HCT116 (cell line): ENCODE data around the gene DPYD. TPM values are rescaled to one million over a fixed set of nuclear protein-coding genes. Genes with fewer than 3 reads are reported as not detected.
A peak's percentile ranks its signal among the peaks of the same experiment; 100 is the strongest.

ENCODE experiments used
- ATAC-seq: fragments of 200-7000 bp; cut with Tn5 transposase; 2 replicates; pipeline ENCODE4 v1.9.1; 2020; ENCODE audit warnings: mild to moderate bottlenecking, moderate library complexity
- BruUV-seq: library from RNA; stranded (reverse); fragments of 400-500 nt; replicated peaks from 2 replicates; lab custom pipeline; 2021; lab: Mats Ljungman, UMichigan
- CTCF ChIA-PET: fragments of 300-600 bp; sonication (Branson Sonifier 250); formaldehyde crosslinking; loops from one replicate; lab custom pipeline; 2021; ENCODE audit warnings: antibody characterized with exemption; lab: Charles Lee
- POLR2A ChIA-PET: fragments of 300-600, 350-600 bp; sonication (Branson Sonifier 250); formaldehyde crosslinking; loops from one replicate; lab custom pipeline; 2021; ENCODE audit warnings: antibody characterized with exemption; lab: Charles Lee
- RAD21 ChIA-PET, 2 experiments: fragments of 300-600 bp; sonication (Branson Sonifier 250); formaldehyde crosslinking; loops; one replicate each; lab custom pipeline; 2023; ENCODE audit warnings: low total read pairs in 2 of 2; ENCODE audit not compliant: uncharacterized antibody in 2 of 2, unreplicated experiment in 2 of 2, low non-redundant PET in 1 of 2; lab: Charles Lee
- DNase-seq: peaks from one replicate; pipeline ENCODE4 v3.0.0-alpha.2; 2010; ENCODE audit warnings: low read depth, low spot score
- H2AFZ ChIP-seq: fragments of 200-600 bp; shearing (Covaris generic), sonication (generic); 2 replicates; pipeline ENCODE4 v1.6.1; 2017; ENCODE audit warnings: low read depth, mixed run types, mixed read lengths, antibody characterized with exemption, low read length; ENCODE audit not compliant: poor library complexity, severe bottlenecking
- H3K27ac ChIP-seq: 2 replicates; pipeline ENCODE4 v1.5.1; 2012; ENCODE audit warnings: low read depth, low read length
- H3K27me3 ChIP-seq: fragments of 200-600 bp; sonication (generic); 2 replicates; pipeline ENCODE4 v1.6.1; 2016; ENCODE audit warnings: mixed run types, low read length, mixed read lengths; ENCODE audit not compliant: insufficient read depth
- H3K36me3 ChIP-seq, 2 experiments: fragments of 200-500 bp in 1 of 2; fragments of 200-600 bp in 1 of 2; sonication (Bioruptor generic) in 1 of 2; sonication (generic) in 1 of 2; 2 replicates each; pipeline versions ENCODE4 v1.5.1 to v1.6.1; 2014 to 2016; ENCODE audit warnings: low read length in 2 of 2, inconsistent platforms in 1 of 2, mixed read lengths in 1 of 2, mixed run types in 1 of 2; ENCODE audit not compliant: insufficient read depth in 2 of 2, control insufficient read depth in 1 of 2
- H3K4me1 ChIP-seq, 2 experiments: fragments of 200-600 bp in 1 of 2; sonication (generic) in 1 of 2; 2 replicates each; pipeline versions ENCODE4 v1.5.1 to v1.6.1; 2012 to 2017; ENCODE audit warnings: low read length in 2 of 2, inconsistent platforms in 1 of 2, mild to moderate bottlenecking in 1 of 2, mixed read lengths in 1 of 2, mixed run types in 1 of 2, moderate library complexity in 1 of 2; ENCODE audit not compliant: insufficient read depth in 2 of 2, control insufficient read depth in 1 of 2
- H3K4me2 ChIP-seq: fragments of 200-600 bp; sonication (generic); 2 replicates; pipeline ENCODE4 v1.6.1; 2017; ENCODE audit warnings: mixed run types, low read length, mixed read lengths
- H3K4me3 ChIP-seq, 2 experiments: fragments of 200-600 bp in 1 of 2; sonication (generic) in 1 of 2; replicated peaks in 1 of 2; 2 replicates each; pipeline ENCODE4 v1.5.1; 2011 to 2016; ENCODE audit warnings: low read length in 2 of 2, control low read depth in 1 of 2, low read depth in 1 of 2, mild to moderate bottlenecking in 1 of 2, mixed read lengths in 1 of 2, mixed run types in 1 of 2
- H3K79me2 ChIP-seq: fragments of 200-600 bp; sonication (generic); 2 replicates; pipeline ENCODE4 v1.6.1; 2017; ENCODE audit warnings: mild to moderate bottlenecking, mixed run types, low read length, moderate library complexity, mixed read lengths; ENCODE audit not compliant: insufficient read depth
- H3K9ac ChIP-seq: fragments of 200-600 bp; sonication (generic); 2 replicates; pipeline ENCODE4 v1.6.1; 2016; ENCODE audit warnings: low read length, mixed read lengths
- H3K9me2 ChIP-seq: fragments of 200-600 bp; sonication (generic), shearing (Covaris generic); 2 replicates; pipeline ENCODE4 v1.6.1; 2017; ENCODE audit warnings: mixed run types, mild to moderate bottlenecking, moderate library complexity; ENCODE audit not compliant: insufficient read depth
- H3K9me3 ChIP-seq, 2 experiments: fragments of 200-500 bp in 1 of 2; fragments of 200-600 bp in 1 of 2; sonication (Bioruptor generic) in 1 of 2; sonication (generic) in 1 of 2; 2 replicates each; pipeline ENCODE4 v1.6.1; 2014 to 2017; ENCODE audit warnings: low read length in 2 of 2, mixed read lengths in 2 of 2, inconsistent platforms in 1 of 2, low read depth in 1 of 2, mild to moderate bottlenecking in 1 of 2, mixed run types in 1 of 2, moderate library complexity in 1 of 2; ENCODE audit not compliant: control insufficient read depth in 1 of 2, insufficient read depth in 1 of 2
- H4K20me1 ChIP-seq: fragments of 200-600 bp; sonication (generic), shearing (Covaris generic); 2 replicates; pipeline ENCODE4 v1.6.1; 2017; ENCODE audit warnings: mixed run types, mild to moderate bottlenecking, moderate library complexity; ENCODE audit not compliant: insufficient read depth
- ATF3 ChIP-seq: IDR thresholded peaks from 2 replicates; pipeline ENCODE4 v1.6.1; 2012
- CBX3 ChIP-seq: IDR thresholded peaks from 2 replicates; pipeline ENCODE4 v1.6.1; 2012; ENCODE audit warnings: low read depth
- CEBPB ChIP-seq: IDR thresholded peaks from 2 replicates; pipeline ENCODE4 v1.6.1; 2012; ENCODE audit warnings: low read depth
- EGR1 ChIP-seq: IDR thresholded peaks from 2 replicates; pipeline ENCODE4 v1.6.1; 2012; ENCODE audit warnings: low read depth
- EZH2 ChIP-seq: fragments of 200-600 bp; sonication (generic); IDR thresholded peaks from 2 replicates; pipeline ENCODE4 v1.6.1; 2017; ENCODE audit warnings: antibody characterized with exemption, mixed run types
- EZH2phosphoT487 ChIP-seq: fragments of 200-600 bp; IDR thresholded peaks from 2 replicates; pipeline ENCODE4 v1.6.1; 2018; ENCODE audit warnings: antibody characterized with exemption, borderline replicate concordance
- FOSL1 ChIP-seq: IDR thresholded peaks from 2 replicates; pipeline ENCODE4 v1.6.1; 2012; ENCODE audit warnings: low read depth
- JUND ChIP-seq: IDR thresholded peaks from 2 replicates; pipeline ENCODE4 v1.6.1; 2012
- MAX ChIP-seq: IDR thresholded peaks from 2 replicates; pipeline ENCODE4 v1.6.1; 2012
- POLR2A ChIP-seq: IDR thresholded peaks from 2 replicates; pipeline ENCODE4 v1.7.0; 2011; ENCODE audit warnings: borderline replicate concordance; ENCODE audit not compliant: insufficient read depth, insufficient read length; ENCODE audit errors: extremely low read depth
- POLR2AphosphoS5 ChIP-seq: IDR thresholded peaks from 2 replicates; pipeline ENCODE4 v1.6.1; 2011; ENCODE audit warnings: mild to moderate bottlenecking, low read depth, low read length, moderate library complexity
- RAD21 ChIP-seq: IDR thresholded peaks from 2 replicates; pipeline ENCODE4 v1.6.1; 2012; ENCODE audit warnings: low read depth, mild to moderate bottlenecking
- SIN3A ChIP-seq: IDR thresholded peaks from 2 replicates; pipeline ENCODE4 v1.6.1; 2012; ENCODE audit warnings: low read depth
- SP1 ChIP-seq: IDR thresholded peaks from 2 replicates; pipeline ENCODE4 v1.6.1; 2012; ENCODE audit warnings: low read depth
- SRF ChIP-seq: IDR thresholded peaks from 2 replicates; pipeline ENCODE4 v1.6.1; 2012; ENCODE audit warnings: low read depth
- TCF7L2 ChIP-seq: IDR thresholded peaks from 2 replicates; pipeline ENCODE4 v1.7.0; 2011; ENCODE audit warnings: borderline replicate concordance, inconsistent platforms; ENCODE audit not compliant: insufficient read depth, insufficient read length; ENCODE audit errors: extremely low read depth
- ZBTB33 ChIP-seq: IDR thresholded peaks from 2 replicates; pipeline ENCODE4 v1.6.1; 2011; ENCODE audit warnings: mild to moderate bottlenecking, low read length, moderate library complexity; ENCODE audit not compliant: insufficient replicate concordance; ENCODE audit errors: extremely low read depth
- intact Hi-C: fragments of 100-400 bp; cut with micrococcal nuclease; formaldehyde crosslinking; loops from 2 replicates; pipeline ENCODE4 v1.10.0; 2022
- total RNA-seq: library from RNA; stranded (reverse); gene quantifications from one replicate; pipeline ENCODE4 v1.2.1, GENCODE V29; 2021; ENCODE audit not compliant: unreplicated experiment

Gene DPYD
- total RNA-seq, 1 experiment from 2014 or later, result 1.7 TPM

- Histone ChIP-seq H3K9me3 (no peaks in the 10 kb centered on the region), H3K9me2 (no peaks in the 10 kb centered on the region), H3K4me2 (peak overlapping the region; percentile 63), H3K36me3 (no peaks in the 10 kb centered on the region), H3K27me3 (no peaks in the 10 kb centered on the region), H3K4me1 (peaks cover 10 to 24% of the 10 kb centered on the region in 2 experiments; a peak in 3 of 4 replicates), H3K79me2 (no peaks in the 10 kb centered on the region), H3K4me3 (peak overlapping the region in 1 of 2 experiments; percentile 11; a peak in 1 of 4 replicates), H4K20me1 (no peaks in the 10 kb centered on the region), H3K27ac (peak overlapping the region; percentile 58), H3K9ac (peak overlapping the region; percentile 48), H2AFZ (peak overlapping the region; percentile 58)
- POLR2A ChIA-PET, result interaction anchor here (1.2 to 1.4 kb wide), 2 partner anchors 10 to 33 kb away, joined by 3 read pairs; no protein-coding TSS in a partner anchor
- TF ChIP-seq EZH2, result no peak
- TF ChIP-seq FOSL1, result peak; percentile 99
- peak; percentile 63 for TF ChIP-seq MAX
- TF ChIP-seq CEBPB, result peak; percentile 97
- TF ChIP-seq POLR2A, result no peak
- TF ChIP-seq EZH2phosphoT487, result no peak
- peak; percentile 71; the same call in 1 of the 2 replicates for TF ChIP-seq SIN3A
- peak; percentile 34; the same call in 1 of the 2 replicates for TF ChIP-seq EGR1
- no peak for TF ChIP-seq ZBTB33
- TF ChIP-seq CBX3, result peak; percentile 94
- TF ChIP-seq RAD21, result peak; percentile 28
- TF ChIP-seq TCF7L2, result no peak
- peak; percentile 58; the same call in 1 of the 2 replicates for TF ChIP-seq ATF3
- TF ChIP-seq POLR2AphosphoS5, result peak; percentile 38; the same call in 1 of the 2 replicates
- peak; percentile 83 for TF ChIP-seq SRF
- peak; percentile 99 for TF ChIP-seq SP1
- TF ChIP-seq JUND, result peak; percentile 97
- BruUV-seq, result no TSS peak
- ATAC-seq (peak; percentile 81), DNase-seq (peak; percentile 84)
- intact Hi-C loops, result no loop called here
- RAD21 ChIA-PET, result no interaction called here
- CTCF ChIA-PET, result no interaction called here
Observed at GRCh38 chr1:97277891-97278654, 642.8 kb downstream of the DPYD start.
